ENCODE data around the gene PRDX2. TPM values are rescaled to one million over a fixed set of nuclear protein-coding genes. Genes with fewer than 3 reads are reported as not detected.
A peak's percentile ranks its signal among the peaks of the same experiment; 100 is the strongest.

The PRDX2 gene
- total RNA-seq, 6 donors from 2014 or later = 57.6 to 173 (median 123) TPM

DNA sequence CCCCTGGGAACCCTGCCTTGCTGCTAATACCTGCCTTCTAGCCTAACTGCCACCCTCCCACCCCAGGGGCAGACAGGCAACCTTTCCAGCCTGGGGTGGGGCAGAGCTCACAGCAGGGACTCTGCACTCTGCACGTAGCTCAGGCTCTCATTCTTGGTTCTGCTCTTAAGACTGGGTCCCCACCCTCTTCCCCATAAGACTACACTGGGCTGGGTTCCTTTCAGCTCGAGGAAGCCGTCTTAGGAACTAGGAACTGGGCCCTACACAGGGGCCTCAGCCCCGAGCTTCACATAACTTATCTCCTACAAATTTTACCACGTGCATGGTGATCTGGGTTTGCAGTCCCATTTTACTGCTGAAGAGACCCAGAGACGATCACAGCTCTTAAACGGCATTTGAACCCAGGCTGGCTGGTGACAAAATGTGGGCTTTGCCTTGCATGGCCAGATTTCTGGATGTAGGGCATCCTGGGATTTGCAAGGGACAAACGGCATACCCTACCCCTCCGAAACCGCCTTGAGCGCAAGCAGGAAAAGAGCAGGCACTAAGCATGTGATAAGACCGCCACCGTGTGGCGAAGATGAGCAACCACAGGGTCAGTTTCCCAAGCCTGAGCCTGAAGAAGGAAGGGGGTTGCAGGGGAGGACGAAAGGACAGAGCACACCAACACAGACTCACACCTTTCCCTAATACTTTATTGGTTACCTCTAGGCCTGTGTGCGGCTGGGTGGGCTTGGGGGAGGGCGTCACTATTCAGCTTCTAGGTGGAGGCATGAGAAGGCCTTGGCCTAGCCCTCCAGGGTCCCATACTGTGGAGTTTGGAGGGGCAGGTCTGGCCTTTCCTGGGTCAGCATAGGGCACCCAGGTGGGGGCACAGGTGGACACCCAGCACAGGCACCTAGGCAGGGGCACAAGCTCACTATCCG, 5.2 kb downstream of the PRDX2 start:
- Histone ChIP-seq H3K27me3 (no peaks in the 10 kb centered on the region), H3K9me3 (no peaks in the 10 kb centered on the region), H3K4me3 (peak overlapping the region in 1 of 4 donors; percentile 18), H3K27ac (peak overlapping the region; percentile 36 to 99 (median 70)), H3K4me1 (peaks cover 27 to 42% (median 36%) of the 10 kb centered on the region in 4 donors), H3K36me3 (peaks cover 0 to 31% (median 11%) of the 10 kb centered on the region in 4 donors)
- peak; percentile 45 to 76 for ATAC-seq (ENCODE audit: low FRiP score in 2 of 2)
- TF ChIP-seq POLR2AphosphoS5 (IDR thresholded peaks at IDR 0.05) (peak; percentile 6 to 68), EP300 (IDR thresholded peaks at IDR 0.05) (no peak), POLR2A (IDR thresholded peaks at IDR 0.05) (peak in 2 of 4 donors; percentile 26 to 34)
- TF ChIP-seq, protein P1, sequence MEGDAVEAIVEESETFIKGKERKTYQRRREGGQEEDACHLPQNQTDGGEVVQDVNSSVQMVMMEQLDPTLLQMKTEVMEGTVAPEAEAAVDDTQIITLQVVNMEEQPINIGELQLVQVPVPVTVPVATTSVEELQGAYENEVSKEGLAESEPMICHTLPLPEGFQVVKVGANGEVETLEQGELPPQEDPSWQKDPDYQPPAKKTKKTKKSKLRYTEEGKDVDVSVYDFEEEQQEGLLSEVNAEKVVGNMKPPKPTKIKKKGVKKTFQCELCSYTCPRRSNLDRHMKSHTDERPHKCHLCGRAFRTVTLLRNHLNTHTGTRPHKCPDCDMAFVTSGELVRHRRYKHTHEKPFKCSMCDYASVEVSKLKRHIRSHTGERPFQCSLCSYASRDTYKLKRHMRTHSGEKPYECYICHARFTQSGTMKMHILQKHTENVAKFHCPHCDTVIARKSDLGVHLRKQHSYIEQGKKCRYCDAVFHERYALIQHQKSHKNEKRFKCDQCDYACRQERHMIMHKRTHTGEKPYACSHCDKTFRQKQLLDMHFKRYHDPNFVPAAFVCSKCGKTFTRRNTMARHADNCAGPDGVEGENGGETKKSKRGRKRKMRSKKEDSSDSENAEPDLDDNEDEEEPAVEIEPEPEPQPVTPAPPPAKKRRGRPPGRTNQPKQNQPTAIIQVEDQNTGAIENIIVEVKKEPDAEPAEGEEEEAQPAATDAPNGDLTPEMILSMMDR (IDR thresholded peaks at IDR 0.05) = peak; percentile 88 to 98 (median 98)
- 11% methylated on average over 16 to 18 of the region's 18 CpGs for WGBS, 2 donors
- DNase-seq = peak in 1 of 2 donors; percentile 83

DNA sequence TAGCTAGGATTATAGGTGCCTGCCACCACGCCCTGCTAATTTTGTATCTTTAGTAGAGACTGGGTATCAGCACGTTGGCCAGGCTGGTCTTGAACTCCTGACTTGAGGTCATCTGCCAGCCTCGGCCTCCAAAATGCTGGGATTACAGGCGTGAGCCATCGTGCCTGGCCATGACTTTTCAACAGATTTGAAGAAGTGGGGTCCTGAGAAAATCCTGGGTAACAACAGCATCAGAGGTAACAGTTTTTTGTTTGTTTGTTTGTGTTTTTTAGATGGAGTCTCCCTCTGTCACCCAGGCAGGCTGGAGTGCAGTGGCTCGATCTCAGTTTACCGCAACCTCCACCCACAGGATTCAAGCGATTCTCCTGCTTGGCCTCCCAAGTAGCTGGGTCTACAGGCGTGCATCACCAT, 6.6 kb downstream of the PRDX2 start:
- DNase-seq (no peak), ATAC-seq (ENCODE audit: low FRiP score in 2 of 2) (no peak)
- Histone ChIP-seq H3K4me1 (peaks cover 25 to 37% (median 29%) of the 10 kb centered on the region in 4 donors), H3K4me3 (peak overlapping the region in 1 of 4 donors; percentile 96), H3K27me3 (no peaks in the 10 kb centered on the region), H3K36me3 (peaks cover 0 to 27% (median 10%) of the 10 kb centered on the region in 4 donors), H3K9me3 (no peaks in the 10 kb centered on the region), H3K27ac (peak overlapping the region; percentile 96 to 100 (median 98))
- TF ChIP-seq POLR2AphosphoS5 (IDR thresholded peaks at IDR 0.05) (no peak), EP300 (IDR thresholded peaks at IDR 0.05) (no peak), POLR2A (IDR thresholded peaks at IDR 0.05) (no peak)
- TF ChIP-seq, protein P1 (IDR thresholded peaks at IDR 0.05) = no peak
- WGBS, 2 donors = 89 to 97% methylated on average over 6 to 9 of the region's 9 CpGs

DNA sequence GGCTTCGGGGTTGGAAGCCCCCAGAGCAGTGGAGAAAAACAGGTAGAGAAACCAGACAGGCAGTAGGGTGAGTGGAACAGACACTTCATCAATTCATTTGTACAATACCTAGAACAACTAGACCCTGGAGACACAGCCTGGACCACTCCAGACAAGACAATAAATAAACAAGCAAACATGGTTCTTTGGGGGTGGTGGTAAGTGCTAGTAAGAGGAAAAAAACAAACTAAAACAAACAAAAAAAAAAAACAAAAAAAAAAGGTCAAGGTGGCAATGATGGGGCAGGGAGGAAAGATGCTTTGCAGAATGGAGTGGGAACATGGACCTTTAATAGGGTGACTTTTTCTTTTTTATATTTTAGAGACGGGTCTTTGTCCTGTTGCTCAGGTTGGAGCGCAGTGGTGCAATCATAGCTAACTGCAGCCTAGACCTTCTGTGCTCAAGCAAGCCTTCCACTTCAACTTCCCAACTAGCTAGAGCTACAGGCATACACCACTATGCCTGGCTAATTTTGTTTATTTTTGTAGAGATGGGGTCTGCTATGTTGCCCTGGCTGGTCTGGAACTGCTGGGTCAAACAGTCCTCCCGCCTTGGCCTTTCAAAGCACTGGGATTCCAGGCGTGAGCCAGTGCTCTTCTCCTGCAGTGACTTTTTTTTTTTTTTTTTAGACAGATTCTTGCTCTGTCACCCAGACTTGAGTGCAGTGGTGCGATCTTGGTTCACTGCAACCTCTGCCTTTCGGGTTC, 7.2 kb downstream of the PRDX2 start:
- WGBS, 2 donors = 72 to 75% methylated on average over 7 of the region's 7 CpGs
- H3K9me3 ChIP-seq = no peaks in the 10 kb centered on the region
- peak in 1 of 2 donors; percentile 31 for DNase-seq
- peak overlapping the region in 3 of 4 donors; percentile 84 to 96 (median 93) for H3K4me3 ChIP-seq
- H3K27ac ChIP-seq = peak overlapping the region; percentile 96 to 100 (median 98)
- TF ChIP-seq EP300 (IDR thresholded peaks at IDR 0.05) = no peak
- TF ChIP-seq POLR2A (IDR thresholded peaks at IDR 0.05) = no peak
- TF ChIP-seq, protein P1 (IDR thresholded peaks at IDR 0.05) = no peak
- TF ChIP-seq POLR2AphosphoS5 (IDR thresholded peaks at IDR 0.05) = no peak
- H3K27me3 ChIP-seq = no peaks in the 10 kb centered on the region
- peaks cover 25 to 37% (median 28%) of the 10 kb centered on the region in 4 donors for H3K4me1 ChIP-seq
- no peak for ATAC-seq (ENCODE audit: low FRiP score in 2 of 2)
- H3K36me3 ChIP-seq = peaks cover 0 to 21% (median 6%) of the 10 kb centered on the region in 4 donors

DNA sequence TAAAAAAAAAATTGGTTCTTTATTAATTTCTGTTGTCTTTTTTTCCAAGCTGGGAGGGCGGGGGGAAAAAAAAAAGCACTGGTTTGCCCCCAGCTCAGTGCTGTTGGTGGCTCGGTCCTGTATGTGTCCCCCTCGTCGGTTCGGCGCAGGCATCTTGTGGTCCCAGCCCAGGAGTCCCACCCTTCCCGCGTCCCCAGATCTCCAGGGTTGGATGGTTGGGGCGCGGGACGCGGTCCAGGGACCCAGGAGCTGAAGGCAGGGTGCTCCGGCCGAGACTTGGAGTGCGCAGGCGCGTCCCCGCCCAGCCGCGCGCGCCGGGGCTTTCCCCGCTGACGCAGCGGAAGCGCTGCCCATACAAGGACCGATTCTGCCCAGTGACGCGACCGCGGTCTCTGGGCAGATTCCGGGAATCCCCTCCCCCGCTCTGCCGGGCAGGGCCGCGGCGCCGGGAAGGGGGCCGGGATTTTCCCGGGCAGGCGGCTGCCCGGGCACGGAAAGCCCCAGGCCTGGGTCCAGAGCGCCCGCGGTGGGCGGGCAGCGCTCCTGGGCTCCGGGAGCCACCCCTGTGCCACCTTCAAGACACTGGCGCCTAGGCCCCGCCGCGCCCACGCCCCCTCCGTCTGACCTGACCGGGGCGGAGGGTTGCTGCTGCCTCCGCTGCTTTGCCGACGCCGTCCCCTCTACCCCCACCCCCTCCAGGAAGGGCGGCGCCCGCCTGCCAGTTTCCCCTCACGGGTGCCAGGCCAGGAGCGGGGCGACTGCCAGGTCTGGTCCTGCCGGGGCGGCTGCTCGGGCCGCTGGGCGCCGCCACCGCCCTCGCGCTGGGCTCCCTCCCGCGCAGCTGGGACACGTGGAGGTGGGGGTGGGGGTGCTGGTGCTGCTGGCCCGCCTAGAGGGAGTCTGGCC, 8.1 kb downstream of the PRDX2 start:
- no peaks in the 10 kb centered on the region for H3K27me3 ChIP-seq
- H3K4me1 ChIP-seq = peaks cover 32 to 46% (median 36%) of the 10 kb centered on the region in 4 donors
- peak overlapping the region; percentile 84 to 96 (median 94) for H3K4me3 ChIP-seq
- DNase-seq = peak; percentile 91 to 98
- H3K27ac ChIP-seq = peak overlapping the region; percentile 96 to 100 (median 98)
- peak; percentile 40 to 45 for ATAC-seq (ENCODE audit: low FRiP score in 2 of 2)
- H3K9me3 ChIP-seq = no peaks in the 10 kb centered on the region
- H3K36me3 ChIP-seq = peaks cover 0 to 12% (median 0%) of the 10 kb centered on the region in 4 donors
- TF ChIP-seq EP300 (IDR thresholded peaks at IDR 0.05) (peak; percentile 82 to 99 (median 98)), POLR2A (IDR thresholded peaks at IDR 0.05) (peak; percentile 6 to 92 (median 70)), POLR2AphosphoS5 (IDR thresholded peaks at IDR 0.05) (peak; percentile 94 to 99)
- TF ChIP-seq, protein P1 (IDR thresholded peaks at IDR 0.05) = no peak
- WGBS, 2 donors = 0% methylated on average over 28 to 38 of the region's 81 CpGs

All from upper lobe of left lung (tissue), 6 donors.